Pancreas (tissue), 10 donors: ENCODE measurements around the gene PHKA2. TPM values are rescaled to one million over a fixed set of nuclear protein-coding genes. Genes with fewer than 3 reads are reported as not detected.

Experiments
- ATAC-seq, 4 donors: fragments of 200-7000 bp; cut with Tn5 transposase; one replicate each; pipeline versions ENCODE4 v1.8.0 to v1.9.1; 2020; ENCODE audit warnings: mild to moderate bottlenecking in 4 of 4, moderate library complexity in 4 of 4
- DNase-seq, 6 donors: peaks; one replicate each; pipeline ENCODE4 v3.0.0-alpha.2; 2020
- FAIRE-seq: peaks from 2 replicates; lab custom pipeline; 2012; peaks lifted over from hg19 to GRCh38; lab: Jason Lieb, UNC
- H3K27ac ChIP-seq, 4 donors: fragments of 200-600 bp; sonication (generic); 1 replicate in 3 of 4; 2 replicates in 1 of 4; pipeline versions ENCODE4 v1.5.0 to v1.8.0; 2020
- H3K27me3 ChIP-seq, 4 donors: fragments of 200-600 bp; one replicate each; pipeline ENCODE4 v1.8.0; 2021
- H3K36me3 ChIP-seq, 3 donors: fragments of 200-600 bp; sonication (generic) in 1 of 3; one replicate each; pipeline versions ENCODE4 v1.5.0 to v1.8.0; 2020 to 2021
- H3K4me1 ChIP-seq, 3 donors: fragments of 200-600 bp; one replicate each; pipeline ENCODE4 v1.8.0; 2021
- H3K4me3 ChIP-seq, 4 donors: fragments of 200-600 bp; sonication (generic) in 2 of 4; one replicate each; pipeline versions ENCODE4 v1.5.0 to v1.8.0; 2020 to 2021
- H3K9me3 ChIP-seq, 4 donors: fragments of 200-600 bp; one replicate each; pipeline ENCODE4 v1.8.0; 2021
- CTCF ChIP-seq, 4 donors: fragments of 200-600 bp; sonication (generic) in 3 of 4; IDR thresholded peaks; one replicate each; pipeline versions ENCODE4 v1.5.0 to v1.8.0; 2021; ENCODE audit warnings: antibody characterized with exemption in 4 of 4
- WGBS, 2 donors: extraction: QIAGEN DNeasy Blood & Tissue Kit; methylation state at CpG; one replicate each; pipeline ENCODE4 v1.1.7; 2013; 5-methylcytosine and 5-hydroxymethylcytosine counted together
- intact Hi-C, 3 donors: fragments of 100-400 bp; cut with DNase I; formaldehyde crosslinking; loops; one replicate each; pipeline versions ENCODE4 v1.11.1 to v1.14.2; 2022
- polyA plus RNA-seq, 2 donors: library from polyadenylated mRNA; stranded (reverse); fragments of 200-250 nt; gene quantifications; one replicate each; pipeline ENCODE4 v1.2.3, GENCODE V29; 2013
- total RNA-seq, 6 donors: library from RNA; stranded (reverse); fragmentation: NEBNext Ultra II Directional in 4 of 6; extraction: Animal tissue kit (Norgen Biotek cat#: 25700) in 4 of 6; gene quantifications; one replicate each; pipeline versions ENCODE4 v1.2.1 to v1.2.4, GENCODE V29; 2021 to 2023
- donor health status: healthy with polysubstance abuse.
- donor health status: DM: no; HTN: no; CAD: no; lungs with moderate emphysema.
- donor health status: DM: no; HTN: no; CAD: no.
- donor health status: control.
- donor health status: control.
- donor health status: Bipolar disorder and iron deficiency.
- donor health status: DM: yes; HTN: yes; CAD: no.
- donor health status: DM: no; HTN: no; CAD: no.
- donor health status: DM: no; HTN: no; CAD: no.
- donor health status: DM: yes; HTN: yes; CAD: no.

PHKA2 gene
- total and polyA plus RNA-seq, 8 donors, result 16.0 to 72.7 (median 22.6) TPM

- 80 to 94% methylated on average over 5 of the region's 5 CpGs for WGBS, 2 donors
- H3K36me3 ChIP-seq, result peaks cover 0 to 17% (median 0%) of the 10 kb centered on the region in 3 donors
- DNase-seq, result no peak
- no peak for TF ChIP-seq CTCF (IDR thresholded peaks at IDR 0.05)
- intact Hi-C loops, result no loop called here
- FAIRE-seq, result no peak
- H3K9me3 ChIP-seq, result no peaks in the 10 kb centered on the region
- no peak overlapping the region for H3K4me3 ChIP-seq
- ATAC-seq, result no peak
- H3K27ac ChIP-seq, result no peak overlapping the region
- H3K4me1 ChIP-seq, result no peaks in the 10 kb centered on the region
- no peaks in the 10 kb centered on the region for H3K27me3 ChIP-seq
Measured at GRCh38 chrX:18937173-18937572, 46.7 kb downstream of the PHKA2 start.

- peaks cover 0 to 17% (median 0%) of the 10 kb centered on the region in 3 donors for H3K36me3 ChIP-seq
- ATAC-seq (no peak), DNase-seq (no peak), FAIRE-seq (no peak)
- H3K4me3 ChIP-seq, result no peak overlapping the region
- no peak for TF ChIP-seq CTCF (IDR thresholded peaks at IDR 0.05)
- no peaks in the 10 kb centered on the region for H3K4me1 ChIP-seq
- no peaks in the 10 kb centered on the region for H3K9me3 ChIP-seq
- H3K27ac ChIP-seq, result no peak overlapping the region
- 83% methylated on average over 10 of the region's 10 CpGs for WGBS, 2 donors
- no peaks in the 10 kb centered on the region for H3K27me3 ChIP-seq
- intact Hi-C loops, result no loop called here
Measured at GRCh38 chrX:18935893-18936292, 48.0 kb downstream of the PHKA2 start.

- intact Hi-C loops, result no loop called here
- Histone ChIP-seq H3K4me1 (no peaks in the 10 kb centered on the region), H3K36me3 (peaks cover 0 to 17% (median 0%) of the 10 kb centered on the region in 3 donors), H3K4me3 (no peak overlapping the region), H3K27me3 (no peaks in the 10 kb centered on the region), H3K9me3 (no peaks in the 10 kb centered on the region), H3K27ac (no peak overlapping the region)
- DNase-seq, result no peak
- 82 to 90% methylated on average over 3 of the region's 3 CpGs for WGBS, 2 donors
- no peak for FAIRE-seq
- TF ChIP-seq CTCF (IDR thresholded peaks at IDR 0.05), result no peak
- no peak for ATAC-seq
Measured at GRCh38 chrX:18934708-18935107, 49.2 kb downstream of the PHKA2 start.

GRCh38 chrX:18933617-18934016 is 50.3 kb downstream of the PHKA2 start:
- 72 to 91% methylated on average over 3 of the region's 3 CpGs for WGBS, 2 donors

More at GRCh38 chrX:18933617-18934016, 50.3 kb downstream of the PHKA2 start:
- no peak overlapping the region for H3K4me3 ChIP-seq
- no peaks in the 10 kb centered on the region for H3K4me1 ChIP-seq
- no peaks in the 10 kb centered on the region for H3K27me3 ChIP-seq
- ATAC-seq (no peak), DNase-seq (no peak), FAIRE-seq (no peak)
- no peak overlapping the region for H3K27ac ChIP-seq
- intact Hi-C loops, result no loop called here
- H3K9me3 ChIP-seq, result no peaks in the 10 kb centered on the region
- no peak for TF ChIP-seq CTCF (IDR thresholded peaks at IDR 0.05)
- H3K36me3 ChIP-seq, result peaks cover 0 to 17% (median 0%) of the 10 kb centered on the region in 3 donors
